Loucy (cell line): Measurements from ENCODE around the gene TLX3.

Experiments
- H2AFZ ChIP-seq: fragments of 200-600 bp; sonication (generic); 2 replicates; pipeline ENCODE4 v1.6.0; 2016; ENCODE audit warnings: antibody characterized with exemption, mild to moderate bottlenecking, low read length, moderate library complexity
- H3F3A ChIP-seq: fragments of 200-600 bp; 2 replicates; pipeline ENCODE4 v1.6.0; 2016; ENCODE audit warnings: antibody characterized with exemption, low read depth, mild to moderate bottlenecking
- H3K27me3 ChIP-seq: fragments of 200-600 bp; sonication (generic); 2 replicates; pipeline ENCODE4 v1.6.1; 2014; ENCODE audit warnings: low read length, mild to moderate bottlenecking; ENCODE audit not compliant: insufficient read depth, poor library complexity, severe bottlenecking
- H3K36me3 ChIP-seq: fragments of 200-600 bp; sonication (generic); 2 replicates; pipeline ENCODE4 v1.6.1; 2016; ENCODE audit warnings: low read length; ENCODE audit not compliant: insufficient read depth
- H3K4me1 ChIP-seq: fragments of 200-600 bp; sonication (generic); 2 replicates; pipeline ENCODE4 v1.5.1; 2014; ENCODE audit warnings: low read length, mild to moderate bottlenecking; ENCODE audit not compliant: insufficient read depth, poor library complexity, severe bottlenecking
- H3K4me2 ChIP-seq: fragments of 200-600 bp; sonication (generic); 2 replicates; pipeline ENCODE4 v1.6.0; 2014; ENCODE audit warnings: antibody characterized with exemption, low read length, low read depth, mild to moderate bottlenecking; ENCODE audit not compliant: poor library complexity, severe bottlenecking
- H3K4me3 ChIP-seq: fragments of 200-600 bp; sonication (generic); 2 replicates; pipeline ENCODE4 v1.5.1; 2014; ENCODE audit warnings: low read length, mild to moderate bottlenecking, mixed read lengths; ENCODE audit not compliant: poor library complexity, severe bottlenecking
- H3K79me2 ChIP-seq: fragments of 200-600 bp; sonication (generic); 2 replicates; pipeline ENCODE4 v1.6.1; 2014; ENCODE audit warnings: low read length; ENCODE audit not compliant: insufficient read depth
- H3K9ac ChIP-seq: fragments of 200-600 bp; sonication (generic); 2 replicates; pipeline ENCODE4 v1.6.0; 2014; ENCODE audit warnings: mild to moderate bottlenecking, low read depth, low read length, moderate library complexity; ENCODE audit not compliant: poor library complexity, severe bottlenecking
- H3K9me2 ChIP-seq: fragments of 200-600 bp; sonication (generic); replicated peaks from 2 replicates; pipeline ENCODE4 v1.6.1; 2016; ENCODE audit warnings: low read depth, low read length, mixed read lengths
- H3K9me3 ChIP-seq: fragments of 200-600 bp; sonication (generic); 2 replicates; pipeline ENCODE4 v1.6.1; 2014; ENCODE audit warnings: mild to moderate bottlenecking, antibody characterized with exemption, low read length, low read depth; ENCODE audit not compliant: insufficient read depth
- H4K20me1 ChIP-seq: fragments of 200-600 bp; sonication (generic); 2 replicates; pipeline ENCODE4 v1.6.0; 2014; ENCODE audit warnings: antibody characterized with exemption, low read length, mild to moderate bottlenecking; ENCODE audit not compliant: insufficient read depth, poor library complexity, severe bottlenecking
- EZH2phosphoT487 ChIP-seq: fragments of 200-600 bp; IDR thresholded peaks from 2 replicates; pipeline ENCODE4 v1.6.1; 2018; ENCODE audit warnings: antibody characterized with exemption, mild to moderate bottlenecking, moderate library complexity, borderline replicate concordance
- TF ChIP-seq, protein P1 (sequence below): fragments of 200-600 bp; sonication (generic); conservative IDR thresholded peaks from 2 replicates; pipeline ENCODE4 v1.5.1; 2014; ENCODE audit warnings: mild to moderate bottlenecking, antibody characterized with exemption, low read length

TLX3 gene

DNA sequence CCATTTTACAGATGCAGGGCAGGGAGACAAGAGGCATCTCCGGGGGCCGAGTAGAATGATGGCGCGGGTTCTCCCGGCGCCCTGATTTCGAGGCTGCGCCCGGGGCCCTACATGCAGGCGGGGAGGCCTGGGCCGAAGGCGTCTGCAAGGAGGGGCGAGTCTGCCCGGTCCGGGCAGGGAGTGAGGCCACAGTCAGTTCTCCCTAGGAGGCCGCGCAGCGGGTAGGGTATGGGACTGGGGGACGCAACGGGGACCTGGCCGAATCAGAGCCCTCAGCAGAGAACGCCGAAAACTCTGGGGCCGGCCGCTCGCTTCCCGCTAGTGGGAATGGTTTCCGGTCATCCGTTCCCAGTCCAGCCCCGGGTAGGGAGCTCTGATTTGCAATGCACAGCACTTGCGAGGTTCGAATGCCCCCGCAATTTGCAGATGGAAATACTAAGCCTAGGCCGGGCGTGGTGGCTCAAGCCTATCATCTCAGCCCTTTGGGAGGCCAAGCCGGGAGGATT is 6.4 kb downstream of the TLX3 start:
- Histone ChIP-seq H3K4me1 (no peaks in the 10 kb centered on the region), H3K9me3 (no peaks in the 10 kb centered on the region), H4K20me1 (no peaks in the 10 kb centered on the region), H3K9ac (no peak overlapping the region), H3F3A (no peaks in the 10 kb centered on the region), H3K36me3 (no peaks in the 10 kb centered on the region), H2AFZ (no peak overlapping the region), H3K9me2 (no peaks in the 10 kb centered on the region), H3K4me2 (no peak overlapping the region), H3K27me3 (no peaks in the 10 kb centered on the region), H3K79me2 (no peaks in the 10 kb centered on the region), H3K4me3 (no peak overlapping the region)
- TF ChIP-seq, protein P1, sequence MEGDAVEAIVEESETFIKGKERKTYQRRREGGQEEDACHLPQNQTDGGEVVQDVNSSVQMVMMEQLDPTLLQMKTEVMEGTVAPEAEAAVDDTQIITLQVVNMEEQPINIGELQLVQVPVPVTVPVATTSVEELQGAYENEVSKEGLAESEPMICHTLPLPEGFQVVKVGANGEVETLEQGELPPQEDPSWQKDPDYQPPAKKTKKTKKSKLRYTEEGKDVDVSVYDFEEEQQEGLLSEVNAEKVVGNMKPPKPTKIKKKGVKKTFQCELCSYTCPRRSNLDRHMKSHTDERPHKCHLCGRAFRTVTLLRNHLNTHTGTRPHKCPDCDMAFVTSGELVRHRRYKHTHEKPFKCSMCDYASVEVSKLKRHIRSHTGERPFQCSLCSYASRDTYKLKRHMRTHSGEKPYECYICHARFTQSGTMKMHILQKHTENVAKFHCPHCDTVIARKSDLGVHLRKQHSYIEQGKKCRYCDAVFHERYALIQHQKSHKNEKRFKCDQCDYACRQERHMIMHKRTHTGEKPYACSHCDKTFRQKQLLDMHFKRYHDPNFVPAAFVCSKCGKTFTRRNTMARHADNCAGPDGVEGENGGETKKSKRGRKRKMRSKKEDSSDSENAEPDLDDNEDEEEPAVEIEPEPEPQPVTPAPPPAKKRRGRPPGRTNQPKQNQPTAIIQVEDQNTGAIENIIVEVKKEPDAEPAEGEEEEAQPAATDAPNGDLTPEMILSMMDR = no peak
- no peak for TF ChIP-seq EZH2phosphoT487

DNA sequence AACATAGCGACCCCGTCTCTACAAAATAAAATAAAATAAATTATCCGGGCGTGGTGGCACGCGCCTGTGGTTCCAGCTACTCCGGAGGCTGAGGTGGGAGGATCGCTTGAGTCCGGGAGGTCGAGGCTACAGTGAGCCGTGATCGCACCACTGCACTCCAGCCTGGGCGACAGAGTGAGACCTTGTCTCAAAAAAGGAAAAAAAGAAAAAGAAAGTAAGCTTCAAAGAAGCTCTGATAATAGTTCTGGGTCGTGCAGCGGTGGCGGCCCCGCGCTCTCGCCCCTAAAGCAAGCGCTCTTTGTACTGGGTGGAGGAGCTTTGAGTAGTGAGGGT is 6.8 kb downstream of the TLX3 start:
- H3K79me2 ChIP-seq = no peaks in the 10 kb centered on the region
- TF ChIP-seq EZH2phosphoT487 = no peak
- TF ChIP-seq, protein P1 = no peak
- H3K4me2 ChIP-seq = no peak overlapping the region
- H3K36me3 ChIP-seq = no peaks in the 10 kb centered on the region
- H3K9me3 ChIP-seq = no peaks in the 10 kb centered on the region
- H2AFZ ChIP-seq = no peak overlapping the region
- H3F3A ChIP-seq = no peaks in the 10 kb centered on the region
- H3K9me2 ChIP-seq = no peaks in the 10 kb centered on the region
- H3K4me3 ChIP-seq = no peak overlapping the region
- no peaks in the 10 kb centered on the region for H4K20me1 ChIP-seq
- no peaks in the 10 kb centered on the region for H3K4me1 ChIP-seq
- no peak overlapping the region for H3K9ac ChIP-seq
- H3K27me3 ChIP-seq = no peaks in the 10 kb centered on the region

DNA sequence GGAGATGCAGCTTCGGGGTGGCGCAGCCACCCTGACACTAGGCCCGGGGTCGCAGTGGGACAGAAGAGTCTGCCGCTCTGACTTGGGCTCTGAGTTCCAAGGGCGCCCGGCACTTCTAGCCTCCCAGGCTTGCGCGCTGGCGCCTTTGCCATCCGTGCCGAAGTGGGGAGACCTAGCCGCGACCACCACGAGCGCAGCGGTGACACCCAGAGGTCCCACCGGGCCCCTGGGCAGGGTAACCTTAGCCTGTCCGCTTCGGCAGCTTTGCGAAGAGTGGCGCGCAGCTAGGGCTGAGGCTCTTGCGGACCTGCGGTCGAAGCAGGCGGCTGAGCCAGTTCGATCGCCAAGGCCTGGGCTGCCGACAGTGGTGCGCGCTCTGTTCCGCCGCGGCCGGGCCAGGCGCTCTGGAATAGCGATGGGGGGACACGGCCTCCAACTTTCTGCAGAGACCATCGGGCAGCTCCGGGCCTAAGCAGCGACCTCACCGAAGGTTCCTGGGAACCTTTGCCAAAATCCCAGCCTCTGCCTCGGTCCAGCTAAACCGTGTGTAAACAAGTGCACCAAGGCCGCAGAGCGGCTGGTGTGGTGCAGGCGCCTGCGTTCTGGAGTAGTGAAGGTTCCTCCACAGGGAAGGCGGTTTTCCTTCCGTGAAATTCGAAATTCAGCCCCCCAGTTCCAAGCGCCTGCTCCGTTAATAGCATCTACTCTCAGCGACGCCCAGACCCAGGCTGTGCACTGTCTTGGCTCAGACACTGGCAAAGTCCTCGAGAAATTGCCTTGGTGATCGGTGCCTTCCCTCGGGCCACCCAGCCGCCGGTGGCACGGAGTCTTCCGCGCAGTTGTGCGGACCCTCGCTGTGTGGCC is 7.4 kb downstream of the TLX3 start:
- no peaks in the 10 kb centered on the region for H3K9me3 ChIP-seq
- no peaks in the 10 kb centered on the region for H3K36me3 ChIP-seq
- H2AFZ ChIP-seq = no peak overlapping the region
- no peak overlapping the region for H3K9ac ChIP-seq
- H3F3A ChIP-seq = no peaks in the 10 kb centered on the region
- H3K4me1 ChIP-seq = no peaks in the 10 kb centered on the region
- H3K27me3 ChIP-seq = no peaks in the 10 kb centered on the region
- H3K4me3 ChIP-seq = no peak overlapping the region
- TF ChIP-seq, protein P1 = no peak
- no peak for TF ChIP-seq EZH2phosphoT487
- H3K9me2 ChIP-seq = no peaks in the 10 kb centered on the region
- H3K4me2 ChIP-seq = no peak overlapping the region
- H4K20me1 ChIP-seq = no peaks in the 10 kb centered on the region
- H3K79me2 ChIP-seq = no peaks in the 10 kb centered on the region
